Subcutaneous adipose tissue (tissue), 4 donors: ENCODE results near the gene SIK2. TPM values are rescaled to one million over a fixed set of nuclear protein-coding genes. Genes with fewer than 3 reads are reported as not detected.

Experiments used
- total RNA-seq, 4 donors: library from RNA; depleted of rRNA; stranded (reverse); fragments of >200 nt; gene quantifications; one replicate each; pipeline ENCODE4 v1.1.0, GENCODE V29; 2016
- TF ChIP-seq, protein P1 (sequence below): fragments of 450-650 bp; IDR thresholded peaks from one replicate; pipeline ENCODE4 v1.5.1; 2016; ENCODE audit warnings: low read depth, mild to moderate bottlenecking, control low read depth, antibody characterized with exemption, moderate library complexity

Gene SIK2
- total RNA-seq, 4 donors from 2014 or later = 75.8 to 113 (median 101) TPM

DNA sequence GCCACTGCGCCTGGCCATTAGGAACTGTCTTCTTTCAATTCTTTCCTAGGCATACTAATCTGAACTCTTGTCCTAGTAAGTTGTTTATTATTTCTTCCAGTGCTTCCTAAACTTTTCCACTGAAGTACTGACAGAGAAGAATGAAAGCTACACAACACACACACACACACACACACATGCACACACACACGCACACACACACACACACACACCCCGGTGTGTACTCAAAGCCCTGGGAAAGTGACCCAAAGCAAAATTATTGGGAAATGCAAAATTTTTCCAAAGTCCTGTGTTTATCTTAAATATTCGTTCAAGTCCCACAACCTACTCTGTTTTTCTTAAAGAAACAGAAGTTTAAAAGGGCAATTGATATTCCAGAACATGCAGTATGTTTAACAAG lies 19.4 kb upstream of the SIK2 start:
- TF ChIP-seq, protein P1, sequence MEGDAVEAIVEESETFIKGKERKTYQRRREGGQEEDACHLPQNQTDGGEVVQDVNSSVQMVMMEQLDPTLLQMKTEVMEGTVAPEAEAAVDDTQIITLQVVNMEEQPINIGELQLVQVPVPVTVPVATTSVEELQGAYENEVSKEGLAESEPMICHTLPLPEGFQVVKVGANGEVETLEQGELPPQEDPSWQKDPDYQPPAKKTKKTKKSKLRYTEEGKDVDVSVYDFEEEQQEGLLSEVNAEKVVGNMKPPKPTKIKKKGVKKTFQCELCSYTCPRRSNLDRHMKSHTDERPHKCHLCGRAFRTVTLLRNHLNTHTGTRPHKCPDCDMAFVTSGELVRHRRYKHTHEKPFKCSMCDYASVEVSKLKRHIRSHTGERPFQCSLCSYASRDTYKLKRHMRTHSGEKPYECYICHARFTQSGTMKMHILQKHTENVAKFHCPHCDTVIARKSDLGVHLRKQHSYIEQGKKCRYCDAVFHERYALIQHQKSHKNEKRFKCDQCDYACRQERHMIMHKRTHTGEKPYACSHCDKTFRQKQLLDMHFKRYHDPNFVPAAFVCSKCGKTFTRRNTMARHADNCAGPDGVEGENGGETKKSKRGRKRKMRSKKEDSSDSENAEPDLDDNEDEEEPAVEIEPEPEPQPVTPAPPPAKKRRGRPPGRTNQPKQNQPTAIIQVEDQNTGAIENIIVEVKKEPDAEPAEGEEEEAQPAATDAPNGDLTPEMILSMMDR = no peak

DNA sequence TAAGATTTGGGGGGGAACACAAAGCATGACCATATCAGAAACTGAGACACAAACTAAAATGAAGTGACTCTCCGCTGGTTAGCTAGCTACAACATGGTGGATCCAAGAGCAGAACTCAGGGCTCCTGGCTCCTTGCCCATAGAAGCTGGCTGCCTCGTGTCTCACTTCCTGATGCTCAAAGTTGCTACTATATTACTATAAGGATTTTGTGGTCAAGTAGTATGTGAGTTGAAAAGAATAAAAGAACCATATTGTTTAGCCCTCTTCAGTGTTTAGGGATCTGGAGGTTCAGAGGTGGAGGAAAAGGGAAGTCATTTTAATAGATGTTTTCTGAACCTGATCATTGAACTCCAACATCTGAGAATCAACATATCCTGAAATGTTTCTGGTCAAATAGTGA lies 16.9 kb upstream of the SIK2 start:
- TF ChIP-seq, protein P1 = no peak

DNA sequence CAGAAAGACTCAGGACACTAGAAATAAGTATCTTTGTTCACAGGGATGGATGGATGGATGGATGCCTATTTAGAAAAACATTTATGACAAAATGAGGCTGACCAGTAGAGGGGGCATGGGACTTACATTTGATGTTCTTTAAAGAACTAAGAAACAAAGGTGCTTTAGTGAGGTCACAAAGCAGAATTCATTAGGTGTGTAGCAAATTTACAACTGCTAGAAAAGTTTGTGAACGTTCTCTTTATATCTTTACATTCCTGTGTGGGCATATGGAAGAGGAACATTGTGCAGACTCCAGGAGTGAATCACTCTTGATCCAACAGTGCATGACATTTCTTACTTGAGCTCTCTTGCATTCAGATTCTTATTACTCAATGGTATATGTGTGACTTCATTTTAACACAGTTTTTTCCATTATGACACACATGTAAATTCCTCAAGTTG lies 15.8 kb upstream of the SIK2 start:
- TF ChIP-seq, protein P1 = no peak

DNA sequence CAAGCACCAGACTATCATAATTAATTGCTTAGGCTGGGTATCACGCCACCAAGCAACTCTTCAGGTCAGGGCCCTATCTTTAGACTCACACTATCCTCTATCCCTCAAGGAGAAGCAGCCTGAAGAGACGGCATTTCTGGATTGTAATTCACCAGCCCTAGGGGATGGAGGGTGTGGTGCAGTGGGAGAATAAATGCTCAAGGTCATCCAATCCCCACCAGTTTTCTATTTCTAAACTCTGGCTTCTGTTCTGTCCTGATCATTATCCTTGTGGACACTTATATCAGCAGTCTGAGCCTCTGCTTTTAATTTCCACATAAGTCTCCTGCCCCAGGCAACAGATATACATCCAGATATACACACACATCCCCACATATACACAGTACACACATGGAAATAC lies 13.1 kb upstream of the SIK2 start:
- TF ChIP-seq, protein P1 = no peak

DNA sequence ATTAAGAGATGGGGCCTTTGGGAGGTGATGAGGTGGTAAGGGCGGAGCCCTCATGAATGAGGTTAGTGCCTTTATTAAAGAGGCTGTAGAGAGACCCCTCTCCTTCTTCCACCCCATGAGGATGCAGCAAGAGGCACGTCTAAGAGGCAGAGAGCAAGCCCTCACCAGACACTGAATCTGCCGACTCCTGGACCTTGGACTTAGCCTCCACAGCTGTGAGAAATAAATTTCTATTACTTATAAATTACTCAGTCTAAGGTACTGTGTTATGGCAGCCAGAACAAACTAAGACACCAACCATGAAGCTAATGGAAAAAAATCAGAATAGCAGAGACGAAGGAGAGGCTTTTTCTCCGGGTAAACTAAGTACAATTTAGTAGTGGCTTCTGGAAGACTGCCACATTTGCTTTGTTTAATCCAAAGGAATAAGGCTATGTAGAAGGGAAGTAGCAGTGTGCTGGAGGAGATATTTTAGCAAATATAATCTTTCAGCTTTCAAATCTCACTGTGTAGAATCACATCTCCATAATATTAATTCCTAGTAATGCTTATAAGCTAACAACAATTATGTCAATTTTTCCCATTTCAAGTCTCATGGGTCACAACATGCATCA lies 12.3 kb upstream of the SIK2 start:
- TF ChIP-seq, protein P1 = no peak

DNA sequence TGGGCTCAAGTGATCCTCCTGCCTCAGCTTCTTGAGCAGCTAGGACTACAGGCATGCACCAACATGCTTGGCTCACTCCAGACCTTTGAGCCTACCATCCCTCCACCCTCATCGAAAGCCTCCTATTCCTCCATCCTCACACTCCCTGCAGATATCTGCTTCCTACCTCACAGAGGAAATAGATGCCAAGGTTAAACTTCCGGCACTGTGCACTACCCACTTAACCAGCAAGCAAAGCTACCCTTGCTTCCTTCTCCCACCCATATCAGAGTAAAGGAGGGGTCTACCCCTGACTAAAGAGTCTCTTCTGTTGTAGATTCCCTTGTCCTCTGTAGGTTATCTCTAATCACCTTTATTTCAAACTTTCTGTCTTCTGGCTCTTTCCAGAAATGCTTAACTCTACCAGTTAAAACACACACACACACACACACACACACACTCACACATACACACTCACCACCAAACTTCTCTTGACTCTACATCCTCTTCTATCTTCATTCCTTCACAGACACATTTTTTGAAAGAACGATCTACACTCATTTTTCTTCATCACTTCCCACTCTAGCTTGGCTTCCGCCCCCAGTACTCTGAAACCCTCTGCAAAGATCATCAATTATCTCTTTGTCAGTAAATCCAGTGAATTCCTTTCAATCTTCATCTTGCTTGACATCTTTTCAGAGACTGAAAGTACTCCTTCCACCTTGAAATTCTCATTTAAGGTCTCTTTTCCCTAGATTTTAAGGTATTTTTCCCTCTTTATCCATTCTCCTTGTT lies 10.9 kb upstream of the SIK2 start:
- TF ChIP-seq, protein P1 = no peak

DNA sequence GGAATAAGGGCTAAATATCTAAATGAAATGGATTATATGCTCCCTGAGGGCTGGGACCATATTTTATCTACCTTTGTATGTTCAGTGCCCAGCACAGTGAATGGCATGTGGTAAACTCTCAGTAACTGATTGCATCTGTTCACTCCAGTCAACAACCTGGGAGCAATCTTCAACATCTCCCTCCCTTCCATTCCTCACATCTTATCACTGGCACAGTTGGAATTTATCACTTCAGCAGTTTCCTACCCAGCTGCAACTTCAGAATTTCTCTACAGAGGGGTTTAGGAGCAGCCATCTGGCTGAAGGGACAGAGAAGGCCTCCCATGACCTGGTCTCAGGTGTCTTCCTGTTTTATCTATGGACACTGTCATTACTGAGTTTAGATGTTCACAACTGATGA lies 9.8 kb upstream of the SIK2 start:
- TF ChIP-seq, protein P1 = no peak
